ENCODE results near the gene SLC6A7. TPM values are rescaled to one million over a fixed set of nuclear protein-coding genes. Genes with fewer than 3 reads are reported as not detected.

Gene SLC6A7
- total RNA-seq, 2 experiments from 2014 or later: not detected

DNA sequence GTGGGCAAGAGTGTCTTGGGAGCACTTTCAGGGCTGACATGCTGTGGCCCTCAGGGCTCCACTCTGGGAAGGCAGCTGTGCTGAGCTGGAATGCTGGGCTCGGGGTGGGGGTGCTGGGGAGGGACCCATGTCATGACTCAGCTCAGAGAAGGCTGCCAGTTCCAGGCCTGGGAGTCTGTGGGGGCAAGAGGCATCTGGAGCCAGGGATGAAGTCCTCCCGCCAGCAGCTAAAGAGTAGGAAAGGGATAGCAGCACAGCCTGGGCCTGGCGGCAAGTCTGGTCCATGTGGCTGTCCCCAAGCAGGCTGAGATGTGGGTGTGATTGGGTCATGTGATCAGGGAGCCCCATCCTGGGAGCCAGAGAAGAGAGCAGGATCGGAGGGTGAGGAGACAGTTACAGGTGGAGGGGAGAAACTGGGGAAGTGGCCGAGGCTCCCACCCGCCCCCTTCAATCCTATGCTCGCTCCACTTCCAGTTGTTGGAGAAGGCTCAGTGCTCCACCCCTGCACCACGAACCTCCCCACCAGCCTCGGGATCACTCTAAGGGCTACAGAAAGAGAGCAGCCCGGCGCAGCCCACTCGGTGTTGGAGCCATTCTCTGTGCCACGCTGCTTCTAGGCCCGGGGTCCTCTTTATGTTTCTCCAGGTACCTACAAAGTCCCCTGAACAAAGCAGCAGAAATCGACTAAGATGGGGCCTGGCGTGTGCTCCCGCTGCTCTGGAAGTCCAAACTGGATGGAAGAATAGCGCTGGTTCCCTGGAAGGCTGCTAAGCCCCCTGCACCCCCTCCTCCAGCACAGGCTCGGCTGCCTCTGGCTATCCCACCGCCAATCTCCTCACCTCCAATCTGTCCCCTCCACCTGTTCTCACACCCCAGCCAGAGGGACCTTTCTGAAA lies 46.3 kb upstream of the SLC6A7 start:
- Mint-ChIP-seq H3K4me1 (ENCODE audit: low read depth) (no peaks in the 10 kb centered on the region), H3K27me3 (no peaks in the 10 kb centered on the region), H3K36me3 (ENCODE audit: low read depth) (no peaks in the 10 kb centered on the region), H3K27ac (no peak overlapping the region), H3K4me3 (no peak overlapping the region), H3K9me3 (no peaks in the 10 kb centered on the region)
- CTCF ChIA-PET: no interaction called here
- DNase-seq (no peak), ATAC-seq (no peak)
- TF ChIP-seq, protein P1, sequence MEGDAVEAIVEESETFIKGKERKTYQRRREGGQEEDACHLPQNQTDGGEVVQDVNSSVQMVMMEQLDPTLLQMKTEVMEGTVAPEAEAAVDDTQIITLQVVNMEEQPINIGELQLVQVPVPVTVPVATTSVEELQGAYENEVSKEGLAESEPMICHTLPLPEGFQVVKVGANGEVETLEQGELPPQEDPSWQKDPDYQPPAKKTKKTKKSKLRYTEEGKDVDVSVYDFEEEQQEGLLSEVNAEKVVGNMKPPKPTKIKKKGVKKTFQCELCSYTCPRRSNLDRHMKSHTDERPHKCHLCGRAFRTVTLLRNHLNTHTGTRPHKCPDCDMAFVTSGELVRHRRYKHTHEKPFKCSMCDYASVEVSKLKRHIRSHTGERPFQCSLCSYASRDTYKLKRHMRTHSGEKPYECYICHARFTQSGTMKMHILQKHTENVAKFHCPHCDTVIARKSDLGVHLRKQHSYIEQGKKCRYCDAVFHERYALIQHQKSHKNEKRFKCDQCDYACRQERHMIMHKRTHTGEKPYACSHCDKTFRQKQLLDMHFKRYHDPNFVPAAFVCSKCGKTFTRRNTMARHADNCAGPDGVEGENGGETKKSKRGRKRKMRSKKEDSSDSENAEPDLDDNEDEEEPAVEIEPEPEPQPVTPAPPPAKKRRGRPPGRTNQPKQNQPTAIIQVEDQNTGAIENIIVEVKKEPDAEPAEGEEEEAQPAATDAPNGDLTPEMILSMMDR (IDR thresholded peaks at IDR 0.05): no peak
- POLR2A ChIA-PET: no interaction called here
- intact Hi-C loops (cut with micrococcal nuclease): no loop called here

DNA sequence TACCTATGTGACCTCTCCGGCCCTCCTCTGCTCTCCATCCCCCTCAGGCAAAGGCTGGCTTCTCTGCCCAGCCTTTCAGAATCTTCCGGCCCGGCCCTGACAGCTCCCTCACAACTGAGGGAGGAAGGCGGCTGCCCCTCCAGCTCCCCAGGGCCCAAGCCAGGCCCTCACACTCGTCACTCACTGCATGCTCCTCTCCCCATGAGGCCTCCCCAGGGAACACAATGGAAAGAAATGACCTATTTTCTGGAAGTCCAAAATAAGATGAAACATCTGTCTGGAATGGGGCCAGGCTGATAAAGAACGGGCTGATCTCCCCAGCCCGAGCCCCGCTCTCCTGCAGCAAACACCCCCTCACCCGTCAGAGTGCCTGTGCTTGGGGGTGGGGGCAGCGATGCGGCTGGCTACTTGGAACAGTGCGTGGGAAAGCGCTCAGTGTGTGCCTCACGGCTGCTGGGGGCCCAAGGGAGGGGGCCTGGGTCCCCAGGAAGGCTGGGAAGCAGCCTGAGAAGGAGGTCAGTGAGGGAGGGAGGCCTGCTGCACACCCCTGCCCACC lies 45.5 kb upstream of the SLC6A7 start:
- Mint-ChIP-seq H3K4me3 (no peak overlapping the region), H3K27ac (no peak overlapping the region), H3K9me3 (no peaks in the 10 kb centered on the region), H3K4me1 (ENCODE audit: low read depth) (no peaks in the 10 kb centered on the region), H3K27me3 (no peaks in the 10 kb centered on the region), H3K36me3 (ENCODE audit: low read depth) (no peaks in the 10 kb centered on the region)
- no peak for ATAC-seq
- TF ChIP-seq, protein P1 (IDR thresholded peaks at IDR 0.05): no peak
- ChIA-PET CTCF (no interaction called here), POLR2A (no interaction called here)
- no peak for DNase-seq
- intact Hi-C loops (cut with micrococcal nuclease): no loop called here

DNA sequence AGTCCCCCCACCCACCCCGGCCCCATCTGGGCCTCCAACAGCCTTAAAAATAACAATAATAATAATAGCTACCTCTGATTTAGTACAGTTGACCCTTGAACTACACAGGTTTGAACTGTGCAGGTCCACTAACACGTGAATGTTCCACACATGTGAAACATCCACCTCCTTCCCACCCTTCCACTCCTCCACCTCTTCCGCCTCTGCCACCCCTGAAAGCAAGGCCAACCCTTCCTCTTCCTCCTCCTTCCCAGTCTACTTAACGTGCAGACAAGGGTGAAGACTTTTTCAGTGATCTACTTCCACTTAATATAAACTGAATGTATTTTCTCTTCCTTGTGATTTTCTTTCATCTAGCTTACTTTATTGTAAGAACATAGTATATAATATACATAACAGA lies 45.0 kb upstream of the SLC6A7 start:
- Mint-ChIP-seq H3K36me3 (ENCODE audit: low read depth) (no peaks in the 10 kb centered on the region), H3K9me3 (no peaks in the 10 kb centered on the region), H3K27ac (no peak overlapping the region), H3K27me3 (no peaks in the 10 kb centered on the region), H3K4me1 (ENCODE audit: low read depth) (no peaks in the 10 kb centered on the region), H3K4me3 (no peak overlapping the region)
- no peak for DNase-seq
- ATAC-seq: no peak
- intact Hi-C loops (cut with micrococcal nuclease): no loop called here
- POLR2A ChIA-PET: no interaction called here
- TF ChIP-seq, protein P1 (IDR thresholded peaks at IDR 0.05): no peak
- CTCF ChIA-PET: interaction anchor here (1.1 to 1.9 kb wide), 2 partner anchors 17 to 74 kb away, joined by 3 to 8 read pairs; no protein-coding TSS in a partner anchor

DNA sequence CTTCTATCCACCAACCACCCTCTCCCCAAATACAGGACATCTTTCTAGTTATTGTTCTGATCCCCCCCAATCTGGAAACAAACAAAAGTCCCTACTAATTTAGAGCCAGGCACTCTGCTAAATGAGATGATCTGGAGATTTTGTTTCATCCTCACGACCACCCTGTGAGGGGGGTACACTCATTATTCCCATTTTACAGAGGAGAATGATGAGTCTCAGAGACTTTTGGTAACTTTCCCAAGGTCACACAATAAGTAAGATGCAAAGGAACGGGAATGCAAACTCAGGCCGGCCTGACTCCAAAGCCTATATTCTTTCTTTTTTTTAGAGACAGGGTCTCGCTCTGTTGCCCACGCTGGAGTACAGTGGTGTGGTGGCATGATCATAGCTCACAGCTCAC lies 43.6 kb upstream of the SLC6A7 start:
- TF ChIP-seq, protein P1 (IDR thresholded peaks at IDR 0.05): no peak
- DNase-seq (no peak), ATAC-seq (no peak)
- POLR2A ChIA-PET: no interaction called here
- CTCF ChIA-PET: interaction anchor here (1.1 to 1.9 kb wide), 2 partner anchors 16 to 72 kb away, joined by 3 to 8 read pairs; no protein-coding TSS in a partner anchor
- Mint-ChIP-seq H3K36me3 (ENCODE audit: low read depth) (no peaks in the 10 kb centered on the region), H3K27me3 (no peaks in the 10 kb centered on the region), H3K4me3 (no peak overlapping the region), H3K9me3 (no peaks in the 10 kb centered on the region), H3K27ac (no peak overlapping the region), H3K4me1 (ENCODE audit: low read depth) (no peaks in the 10 kb centered on the region)
- intact Hi-C loops (cut with micrococcal nuclease): no loop called here

Data from activated CD8-positive, alpha-beta T cell treated with anti-CD3 and anti-CD28 coated beads for 36 hours (primary cell).